Endothelial cell of umbilical vein (primary cell): ENCODE measurements around the gene EPN3.

ENCODE experiments used
- EZH2 ChIP-seq: IDR thresholded peaks from 2 replicates; pipeline ENCODE4 v1.6.1; 2012; ENCODE audit warnings: borderline replicate concordance, low read depth, mild to moderate bottlenecking, moderate library complexity, low read length, inconsistent platforms; ENCODE audit not compliant: severe bottlenecking
- JUN ChIP-seq: IDR thresholded peaks from 2 replicates; pipeline ENCODE4 v1.6.1; 2011; ENCODE audit warnings: borderline replicate concordance, low read depth; ENCODE audit not compliant: insufficient read length, insufficient read depth
- POLR2A ChIP-seq: IDR thresholded peaks from 2 replicates; pipeline ENCODE4 v1.6.1; 2012; ENCODE audit warnings: low read depth, mild to moderate bottlenecking, control low read depth, low read length
- POLR2AphosphoS5 ChIP-seq: IDR thresholded peaks from 2 replicates; pipeline ENCODE4 v1.6.1; 2012; ENCODE audit warnings: low read depth, mild to moderate bottlenecking, control low read depth, low read length, moderate library complexity; ENCODE audit not compliant: insufficient read depth
- TF ChIP-seq, protein P1 (sequence below), 2 donors: IDR thresholded peaks; 1 replicate in 1 of 2; 2 replicates in 1 of 2; pipeline ENCODE4 v1.5.1; 2011; ENCODE audit warnings: low read length in 2 of 2, mild to moderate bottlenecking in 2 of 2, moderate library complexity in 2 of 2, control low read depth in 1 of 2, inconsistent platforms in 1 of 2, low read depth in 1 of 2; ENCODE audit not compliant: insufficient read depth in 1 of 2; ENCODE audit errors: extremely low read depth in 1 of 2
- TF ChIP-seq, protein P2 (sequence below): IDR thresholded peaks from 2 replicates; pipeline ENCODE4 v1.6.1; 2011; ENCODE audit not compliant: insufficient read depth, insufficient read length

DNA sequence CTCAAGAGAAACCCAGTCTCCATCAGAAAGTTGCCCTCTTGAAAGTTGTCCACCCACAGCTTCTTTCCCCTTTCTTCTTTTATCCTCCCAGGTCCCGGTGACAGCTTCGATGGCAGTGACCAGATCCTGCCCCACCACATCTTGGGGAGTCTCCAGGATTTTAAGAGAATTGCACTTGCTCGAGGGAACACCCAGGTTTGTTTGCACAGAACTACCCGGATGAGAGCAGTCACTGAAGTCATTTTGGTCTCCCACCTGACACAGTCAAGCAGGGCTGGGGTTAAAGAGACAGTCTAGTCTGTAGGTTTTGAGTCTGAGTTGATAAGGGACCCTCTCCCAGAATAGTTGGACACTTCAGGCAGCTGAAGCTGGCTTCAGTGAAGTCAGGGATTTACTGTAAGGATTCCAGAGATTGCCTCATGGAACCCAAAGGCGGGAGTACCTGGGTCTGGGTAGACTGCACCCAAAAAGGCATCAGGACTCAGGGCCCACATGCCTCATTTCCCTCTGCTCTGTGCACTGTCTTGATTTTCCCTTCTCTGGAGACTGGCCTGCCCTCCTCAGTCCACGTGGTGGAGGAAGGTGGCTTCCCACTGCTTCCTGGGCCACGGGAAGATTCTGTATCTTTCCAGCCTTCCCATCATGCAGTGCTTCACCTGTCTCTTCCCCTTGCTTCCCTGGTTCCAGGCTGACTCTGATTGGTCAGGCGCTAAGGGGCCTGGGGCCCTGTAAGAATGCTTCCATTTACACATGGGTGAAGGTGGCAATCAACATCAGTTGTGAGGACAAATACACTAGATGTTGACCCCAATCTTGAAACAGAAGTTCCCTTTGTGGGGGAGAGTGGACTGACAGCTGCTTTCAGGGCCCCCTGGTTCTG lies 14.8 kb upstream of the EPN3 start:
- TF ChIP-seq JUN (no peak), POLR2A (no peak), EZH2 (no peak), POLR2AphosphoS5 (no peak)
- TF ChIP-seq, protein P1, sequence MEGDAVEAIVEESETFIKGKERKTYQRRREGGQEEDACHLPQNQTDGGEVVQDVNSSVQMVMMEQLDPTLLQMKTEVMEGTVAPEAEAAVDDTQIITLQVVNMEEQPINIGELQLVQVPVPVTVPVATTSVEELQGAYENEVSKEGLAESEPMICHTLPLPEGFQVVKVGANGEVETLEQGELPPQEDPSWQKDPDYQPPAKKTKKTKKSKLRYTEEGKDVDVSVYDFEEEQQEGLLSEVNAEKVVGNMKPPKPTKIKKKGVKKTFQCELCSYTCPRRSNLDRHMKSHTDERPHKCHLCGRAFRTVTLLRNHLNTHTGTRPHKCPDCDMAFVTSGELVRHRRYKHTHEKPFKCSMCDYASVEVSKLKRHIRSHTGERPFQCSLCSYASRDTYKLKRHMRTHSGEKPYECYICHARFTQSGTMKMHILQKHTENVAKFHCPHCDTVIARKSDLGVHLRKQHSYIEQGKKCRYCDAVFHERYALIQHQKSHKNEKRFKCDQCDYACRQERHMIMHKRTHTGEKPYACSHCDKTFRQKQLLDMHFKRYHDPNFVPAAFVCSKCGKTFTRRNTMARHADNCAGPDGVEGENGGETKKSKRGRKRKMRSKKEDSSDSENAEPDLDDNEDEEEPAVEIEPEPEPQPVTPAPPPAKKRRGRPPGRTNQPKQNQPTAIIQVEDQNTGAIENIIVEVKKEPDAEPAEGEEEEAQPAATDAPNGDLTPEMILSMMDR (IDR thresholded peaks at IDR 0.05; ENCODE audit: extremely low read depth in 1 of 2, insufficient read depth in 1 of 2, low read depth in 1 of 2, low read length in 2 of 2), result no peak
- TF ChIP-seq, protein P2, sequence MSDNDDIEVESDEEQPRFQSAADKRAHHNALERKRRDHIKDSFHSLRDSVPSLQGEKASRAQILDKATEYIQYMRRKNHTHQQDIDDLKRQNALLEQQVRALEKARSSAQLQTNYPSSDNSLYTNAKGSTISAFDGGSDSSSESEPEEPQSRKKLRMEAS, result no peak
